Measurements from ENCODE around the gene TEX36. TPM values are rescaled to one million over a fixed set of nuclear protein-coding genes. Genes with fewer than 3 reads are reported as not detected.
"Not testable (repeated sequence)": the region's sequence is repeated elsewhere in the genome, so short reads cannot be mapped to it uniquely, and the experiment has no call there.

TEX36 gene
- total RNA-seq, 2 donors from 2014 or later, result not detected

GRCh38 chr10:125693524-125693847, 10.5 kb upstream of the TEX36 start:
- intact Hi-C loops (cut with DNase I), result no loop called here
- no peak for DNase-seq (ENCODE audit: low spot score)

DNA sequence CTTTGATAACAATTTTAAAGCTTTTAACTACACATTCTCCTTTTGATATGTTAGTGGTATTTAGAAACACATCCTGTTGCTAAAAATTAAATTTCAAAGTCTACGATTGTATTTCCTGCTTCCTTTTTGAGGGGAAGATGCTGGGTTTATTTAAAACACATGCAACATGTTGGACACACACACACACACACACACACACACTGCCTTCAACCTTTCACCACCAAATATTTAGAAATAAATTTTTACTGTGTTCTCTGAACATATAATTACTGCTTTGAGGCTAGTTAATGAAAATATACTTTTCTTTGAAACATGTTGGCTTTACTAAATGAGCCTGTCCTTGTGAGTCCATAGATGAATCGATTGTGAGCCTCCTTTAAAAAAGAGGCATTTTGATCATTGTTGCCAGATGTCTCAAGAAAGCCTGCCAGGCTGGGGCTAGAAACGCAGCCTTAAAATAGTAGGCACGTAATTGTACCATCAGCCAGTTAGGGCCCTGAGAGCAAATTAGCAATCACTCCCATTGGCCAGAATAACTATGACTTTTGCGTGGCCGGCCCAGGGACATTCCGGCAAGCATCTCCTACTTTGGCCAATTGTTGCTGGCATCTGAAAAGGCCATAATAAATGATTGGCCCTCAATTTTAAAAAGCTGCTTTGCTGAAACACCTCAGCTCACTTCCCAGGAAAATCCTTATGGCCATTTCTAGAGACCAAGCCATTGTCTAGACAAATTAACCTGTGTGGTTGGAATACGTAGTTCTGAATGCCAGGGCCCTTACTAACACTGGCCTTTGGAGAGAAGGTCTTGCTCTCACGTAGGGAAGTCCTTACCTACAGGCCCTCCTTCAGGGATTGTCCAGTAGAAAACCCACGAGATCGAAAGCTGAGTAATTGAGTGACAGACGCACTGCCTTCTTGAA, 9.9 kb upstream of the TEX36 start:
- intact Hi-C loops (cut with DNase I), result no loop called here
- DNase-seq (ENCODE audit: low spot score), result no peak

- DNase-seq (ENCODE audit: low spot score), result no peak
Observed at GRCh38 chr10:125692196-125692595, 9.2 kb upstream of the TEX36 start.

DNA sequence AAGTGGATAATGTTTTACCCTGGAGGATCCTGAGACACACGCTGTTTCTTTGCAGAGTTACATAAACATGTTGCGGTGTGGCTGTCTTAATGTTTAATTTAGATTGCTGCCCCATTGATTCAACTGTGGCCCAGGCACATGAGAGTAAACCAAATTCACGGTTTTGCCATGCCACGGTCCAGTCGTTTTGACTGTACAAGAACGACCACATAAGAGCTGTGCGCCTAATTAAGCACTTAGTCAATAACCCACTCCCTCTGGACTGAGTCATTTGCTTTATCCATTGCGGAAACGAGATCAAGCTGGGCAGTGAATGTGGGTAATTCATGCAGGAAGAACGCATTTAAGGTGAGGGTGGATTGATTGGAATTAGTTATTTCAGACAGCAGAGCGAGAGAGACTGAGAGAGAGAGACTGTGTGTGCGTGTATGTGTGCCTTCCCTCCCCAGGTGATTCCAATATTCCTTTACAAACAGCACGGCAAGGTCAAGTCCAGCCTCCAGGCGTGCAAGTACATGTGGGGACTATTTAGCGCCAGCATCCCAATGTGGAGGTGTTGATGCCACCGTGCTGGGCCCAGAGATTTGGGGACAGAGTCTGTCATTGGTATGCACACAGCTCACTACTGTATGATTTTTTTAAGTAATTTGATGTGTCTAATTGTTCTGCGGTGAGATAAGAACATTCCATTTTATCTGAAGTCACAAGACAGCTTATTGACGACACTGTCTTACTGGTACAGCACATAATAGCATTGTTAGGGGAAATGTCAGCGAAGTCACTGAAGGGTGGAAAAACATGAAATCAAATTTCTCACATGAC, 8.4 kb upstream of the TEX36 start:
- intact Hi-C loops (cut with DNase I), result no loop called here
- no peak for DNase-seq (ENCODE audit: low spot score)

More at GRCh38 chr10:125692196-125692595, 9.2 kb upstream of the TEX36 start:
- intact Hi-C loops (cut with DNase I), result no loop called here

- intact Hi-C loops (cut with DNase I), result no loop called here
- no peak for DNase-seq (ENCODE audit: low spot score)
Observed at GRCh38 chr10:125689955-125690569, 7.1 kb upstream of the TEX36 start.

GRCh38 chr10:125687507-125688185, 4.7 kb upstream of the TEX36 start:
- intact Hi-C loops (cut with DNase I), result no loop called here
- DNase-seq (ENCODE audit: low spot score), result no peak

- DNase-seq (ENCODE audit: low spot score), result no peak
- intact Hi-C loops (cut with DNase I), result no loop called here
Observed at GRCh38 chr10:125684581-125684980, 1.6 kb upstream of the TEX36 start.

- intact Hi-C loops (cut with DNase I), result no loop called here
- DNase-seq (ENCODE audit: low spot score), result no peak
Observed at GRCh38 chr10:125683821-125684220, 858 bp upstream of the TEX36 start.

- intact Hi-C loops (cut with DNase I), result no loop called here
- DNase-seq (ENCODE audit: low spot score), result no peak
Observed at GRCh38 chr10:125679436-125679835, 3.5 kb downstream of the TEX36 start.

- intact Hi-C loops (cut with DNase I), result no loop called here
- DNase-seq (ENCODE audit: low spot score), result no peak
Observed at GRCh38 chr10:125672884-125673283, 10.1 kb downstream of the TEX36 start.

DNA sequence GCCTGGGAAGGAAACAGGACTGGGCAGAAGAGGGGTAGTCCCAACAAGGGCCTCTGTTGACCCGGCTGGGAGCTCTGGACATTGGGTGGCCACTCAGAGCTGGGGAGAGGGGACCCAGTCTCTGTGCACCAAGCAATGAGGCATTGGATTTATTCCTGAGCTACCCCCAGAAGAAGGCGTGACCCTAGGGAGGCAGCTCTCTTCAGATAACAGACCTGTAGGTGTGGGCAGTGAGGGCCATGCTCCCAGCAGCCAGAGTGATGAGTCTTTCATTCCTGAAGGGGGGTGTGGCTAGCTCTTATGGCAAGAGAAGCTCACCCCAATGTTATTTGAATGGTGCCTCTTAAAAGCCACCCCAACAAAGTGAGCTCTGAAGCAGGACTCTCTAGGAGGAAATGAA, 20.4 kb downstream of the TEX36 start:
- no peak for DNase-seq (ENCODE audit: low spot score)
- intact Hi-C loops (cut with DNase I), result no loop called here

DNA sequence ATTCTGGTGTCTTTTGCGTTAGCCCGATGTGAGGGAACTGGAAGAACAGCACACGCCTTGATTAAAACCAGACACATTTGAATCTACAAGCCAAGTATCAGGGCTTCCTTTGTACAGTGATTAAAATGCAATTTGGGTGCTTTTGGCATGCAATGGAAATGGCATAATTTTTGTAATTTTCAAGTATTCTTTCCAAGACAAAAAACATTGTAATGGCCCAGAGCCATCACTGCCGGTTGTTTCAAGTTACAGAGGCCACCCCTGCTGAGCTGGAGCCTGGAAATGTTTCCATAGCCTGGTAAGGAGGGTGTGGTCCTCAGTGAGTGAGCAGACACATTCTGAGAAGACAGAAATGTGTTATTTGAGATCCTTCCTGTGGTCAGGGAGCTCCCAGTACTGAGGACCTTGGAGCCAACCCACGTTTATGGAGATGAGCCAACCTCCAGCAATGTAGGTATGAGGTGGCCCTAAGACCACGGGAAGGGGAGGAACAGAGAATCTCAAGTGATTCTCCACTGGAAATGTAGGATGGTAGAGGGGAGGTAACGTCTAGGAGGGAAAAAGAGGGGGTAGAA, 20.9 kb downstream of the TEX36 start:
- DNase-seq (ENCODE audit: low spot score), result no peak

GRCh38 chr10:125661431-125661940, 21.5 kb downstream of the TEX36 start:
- no peak for DNase-seq (ENCODE audit: low spot score)
- intact Hi-C loops (cut with DNase I), result no loop called here

More for the DNA sequence above, 20.9 kb downstream of the TEX36 start:
- intact Hi-C loops (cut with DNase I), result no loop called here

DNA sequence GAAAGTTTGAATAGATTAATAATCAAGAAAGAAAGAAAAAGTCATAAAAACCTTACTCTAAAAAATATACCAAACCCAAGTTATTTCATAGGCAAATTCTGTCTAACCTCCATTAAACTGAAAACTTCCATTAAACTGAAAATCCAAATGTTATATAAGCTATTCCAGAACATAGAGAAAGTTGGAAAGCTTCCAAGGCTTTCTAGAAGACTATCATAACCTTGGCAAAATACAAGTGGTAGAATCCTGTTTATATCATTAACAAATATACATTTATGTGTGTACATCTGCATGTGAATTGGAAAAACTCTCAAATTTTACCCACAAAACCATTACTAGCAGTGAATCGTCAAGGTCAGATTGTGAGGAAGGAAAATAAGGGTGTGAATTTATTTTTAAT, 23.9 kb downstream of the TEX36 start:
- DNase-seq (ENCODE audit: low spot score), result no peak
- intact Hi-C loops (cut with DNase I), result no loop called here

GRCh38 chr10:125656523-125656922, 26.4 kb downstream of the TEX36 start:
- intact Hi-C loops (cut with DNase I), result no loop called here
- no peak for DNase-seq (ENCODE audit: low spot score)

GRCh38 chr10:125653113-125653512, 29.9 kb downstream of the TEX36 start:
- DNase-seq (ENCODE audit: low spot score); intact Hi-C loops (cut with DNase I): not testable (repeated sequence)

DNA sequence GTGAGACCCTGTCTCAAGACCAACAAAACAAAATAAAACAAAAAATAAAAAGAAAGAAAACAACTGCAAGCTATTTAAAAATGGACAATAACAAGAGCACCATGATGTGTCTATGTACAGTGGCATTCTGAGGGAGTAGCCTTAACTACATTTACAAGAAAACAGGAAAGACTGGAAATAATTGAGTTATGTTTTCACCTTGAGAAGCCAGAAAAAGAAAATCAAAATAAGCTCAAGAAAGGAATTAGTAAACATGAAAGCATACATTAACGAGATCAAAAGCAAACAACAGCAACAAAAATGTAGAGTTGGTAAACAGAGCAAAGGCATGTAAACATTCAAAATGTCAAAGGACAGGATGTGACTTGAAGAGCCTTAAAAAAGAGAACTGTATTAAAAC, 36.7 kb downstream of the TEX36 start:
- no peak for DNase-seq (ENCODE audit: low spot score)
- intact Hi-C loops (cut with DNase I), result no loop called here

- intact Hi-C loops (cut with DNase I), result no loop called here
- no peak for DNase-seq (ENCODE audit: low spot score)
Observed at GRCh38 chr10:125641398-125641797, 41.6 kb downstream of the TEX36 start.

DNA sequence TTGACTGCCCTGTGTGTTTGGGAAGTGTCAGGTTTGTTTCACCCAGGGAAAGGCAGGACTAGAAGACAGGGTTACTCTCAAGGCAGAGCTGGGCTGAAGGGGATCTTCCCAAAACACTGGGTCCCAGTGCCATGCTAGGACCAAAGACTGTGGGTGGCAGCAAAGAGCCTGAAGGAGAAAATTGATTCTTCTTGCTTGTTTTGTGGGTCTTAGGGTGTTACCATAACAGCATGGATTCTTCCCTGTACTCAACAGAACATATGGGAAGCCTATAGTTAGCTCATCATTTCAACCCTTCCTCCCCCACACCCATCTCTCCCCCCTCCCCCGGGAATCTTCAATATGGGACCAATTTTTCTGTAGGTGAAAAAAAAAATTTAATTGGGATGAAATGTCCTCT, 42.3 kb downstream of the TEX36 start:
- intact Hi-C loops (cut with DNase I), result no loop called here
- no peak for DNase-seq (ENCODE audit: low spot score)
